COLO668 (cell line): Measurements from ENCODE around the gene OCA2.
"Not testable (repeated sequence)": the region's sequence is repeated elsewhere in the genome, so short reads cannot be mapped to it uniquely, and the experiment has no call there.

Experiments
- DNase-seq: peaks from one replicate; lab custom pipeline; 2025; ENCODE audit not compliant: unreplicated experiment; lab: John Stamatoyannopoulos, UW

OCA2 gene

DNA sequence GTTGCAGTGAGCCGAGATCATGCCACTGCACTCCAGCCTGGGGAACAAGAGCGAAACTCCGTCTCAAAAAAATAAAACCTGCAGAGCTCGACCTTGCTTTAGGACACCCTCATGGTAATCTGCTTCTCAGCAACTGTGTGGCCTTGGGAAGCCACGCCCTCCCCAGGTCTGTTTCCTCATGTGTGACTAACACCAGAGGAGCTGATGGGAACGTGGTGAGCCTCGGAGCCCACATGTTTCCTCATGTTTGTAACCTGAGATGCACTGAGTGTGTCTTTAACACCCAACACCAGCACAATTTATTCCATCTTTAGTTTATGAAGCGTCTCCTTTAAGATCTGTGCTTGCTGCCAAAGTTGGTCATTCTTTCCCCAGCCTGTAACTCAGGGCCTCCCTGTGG lies 142.8 kb downstream of the OCA2 start:
- DNase-seq: peak; percentile 10

DNA sequence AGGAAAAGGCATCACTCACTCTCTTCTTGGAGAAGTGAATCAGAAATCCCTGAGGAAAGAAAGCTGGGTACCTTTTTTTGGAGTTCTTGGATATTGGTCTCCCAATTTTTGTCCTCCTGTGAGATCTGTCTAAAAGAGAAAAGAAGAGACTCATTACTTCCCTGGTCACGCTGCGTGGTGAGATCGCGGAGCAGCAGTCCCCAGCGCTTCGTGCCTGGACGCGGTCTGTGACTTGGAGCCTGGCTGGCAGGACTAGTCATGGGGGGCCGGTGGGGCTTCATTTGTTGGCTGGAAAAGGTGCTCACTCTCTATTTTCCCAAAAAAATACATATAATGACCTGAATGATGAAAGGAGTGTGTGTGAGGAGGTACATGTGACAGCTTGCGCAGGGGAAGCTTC lies 144.0 kb downstream of the OCA2 start:
- no peak for DNase-seq

DNA sequence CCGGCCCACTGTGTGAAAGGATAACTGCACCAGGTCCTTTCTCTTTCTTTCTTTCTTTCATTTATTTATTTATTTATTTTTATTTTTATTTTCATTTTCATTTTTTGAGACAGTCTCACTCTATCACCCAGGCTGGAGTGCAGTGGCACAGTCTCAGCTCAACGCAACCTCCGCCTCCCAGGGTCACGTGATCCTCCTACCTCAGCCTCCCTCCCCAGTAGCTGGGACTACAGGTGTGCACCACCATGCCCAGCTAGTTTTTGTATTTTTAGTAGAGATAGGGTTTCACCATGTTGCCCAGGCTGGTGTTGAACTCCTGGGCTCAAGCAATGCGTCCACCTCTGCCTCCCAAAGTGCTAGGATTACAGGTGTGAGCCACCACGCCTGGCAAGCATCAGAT lies 146.5 kb downstream of the OCA2 start:
- DNase-seq: not testable (repeated sequence)

DNA sequence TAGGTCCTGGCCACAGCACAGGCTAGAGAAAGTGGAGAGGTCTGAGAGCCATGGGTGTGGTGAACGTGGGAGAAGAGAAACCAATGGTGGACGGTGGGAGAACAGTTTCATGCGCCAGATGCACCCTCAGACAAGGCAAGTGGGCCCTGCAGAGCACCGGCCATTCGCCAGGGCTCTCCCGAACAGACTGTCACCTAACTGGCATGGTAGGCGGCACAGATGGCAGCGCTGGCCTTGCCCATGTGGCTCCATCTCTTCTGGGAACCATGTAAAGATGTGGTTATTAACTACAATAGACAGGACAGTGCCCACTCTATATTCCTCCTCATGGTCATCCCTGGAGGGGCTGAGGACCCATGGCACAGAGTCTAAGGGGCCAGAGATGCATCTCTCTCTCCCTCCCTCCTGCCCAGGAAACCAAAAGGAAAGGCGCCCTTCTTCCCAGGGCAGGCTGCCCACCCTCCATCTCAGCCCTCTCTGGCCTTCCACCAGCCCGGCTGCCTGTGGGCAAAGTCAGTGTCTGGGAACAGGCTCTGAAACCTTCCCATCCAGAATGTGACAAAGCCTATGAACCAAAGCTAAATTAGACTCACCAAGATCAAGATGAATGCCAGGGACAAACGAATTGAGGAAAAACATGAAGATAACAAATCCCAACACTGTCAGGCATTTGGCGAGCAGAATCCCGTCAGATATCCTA lies 147.8 kb downstream of the OCA2 start:
- DNase-seq: no peak

DNA sequence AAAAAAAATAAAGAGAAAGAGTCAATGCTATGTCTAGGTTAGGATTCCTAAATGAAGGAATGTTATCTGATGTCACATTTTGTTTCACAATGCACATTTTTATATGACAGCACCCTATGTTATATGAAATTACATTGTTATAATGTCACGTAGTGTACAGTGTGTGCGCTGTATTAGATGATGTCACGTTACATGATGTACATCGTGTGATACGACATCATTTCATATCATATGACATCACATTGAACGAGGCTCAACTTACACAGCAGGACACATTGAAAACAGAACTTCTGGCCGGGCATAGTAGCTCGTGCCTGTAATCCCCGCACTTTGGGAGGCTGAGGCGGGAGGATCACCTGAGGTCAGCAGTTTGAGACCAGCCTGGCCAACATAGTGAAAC lies 150.0 kb downstream of the OCA2 start:
- no peak for DNase-seq

DNA sequence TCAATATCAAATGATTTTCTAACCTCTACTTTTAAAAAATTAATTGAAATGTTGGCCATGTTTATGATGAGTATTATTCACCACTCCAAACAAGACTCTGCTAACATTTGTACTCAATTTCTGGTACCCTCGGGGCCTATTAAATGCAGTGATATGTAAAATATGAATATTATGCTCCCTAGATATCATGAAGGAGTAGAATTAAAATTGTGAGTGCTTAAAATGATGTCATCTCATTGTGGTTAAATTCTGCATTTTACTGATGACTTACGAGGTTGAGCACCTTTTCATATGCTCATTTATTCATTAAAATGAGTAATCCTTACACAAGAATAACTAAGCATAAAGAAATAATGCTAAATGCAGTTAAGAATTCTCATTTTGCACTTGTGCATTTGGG lies 159.9 kb downstream of the OCA2 start:
- DNase-seq: no peak

DNA sequence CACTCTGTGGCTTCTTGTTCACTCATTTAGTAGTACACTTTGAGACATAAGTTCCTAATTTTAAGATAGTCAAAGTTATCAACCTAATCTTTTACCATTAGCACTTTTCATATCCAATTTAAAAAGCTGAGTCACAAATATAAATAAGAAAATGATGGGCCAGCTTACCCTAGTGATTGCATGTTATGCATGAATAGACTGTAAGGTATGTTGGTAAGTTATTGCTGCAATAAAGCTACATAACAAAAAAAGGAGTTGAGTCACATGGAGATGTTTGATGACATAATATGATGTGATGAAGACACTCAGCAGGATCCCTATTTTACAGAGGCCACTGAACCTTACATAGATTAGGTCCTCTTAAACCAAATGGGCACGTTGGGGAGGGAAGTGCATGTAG lies 161.3 kb downstream of the OCA2 start:
- DNase-seq: no peak

DNA sequence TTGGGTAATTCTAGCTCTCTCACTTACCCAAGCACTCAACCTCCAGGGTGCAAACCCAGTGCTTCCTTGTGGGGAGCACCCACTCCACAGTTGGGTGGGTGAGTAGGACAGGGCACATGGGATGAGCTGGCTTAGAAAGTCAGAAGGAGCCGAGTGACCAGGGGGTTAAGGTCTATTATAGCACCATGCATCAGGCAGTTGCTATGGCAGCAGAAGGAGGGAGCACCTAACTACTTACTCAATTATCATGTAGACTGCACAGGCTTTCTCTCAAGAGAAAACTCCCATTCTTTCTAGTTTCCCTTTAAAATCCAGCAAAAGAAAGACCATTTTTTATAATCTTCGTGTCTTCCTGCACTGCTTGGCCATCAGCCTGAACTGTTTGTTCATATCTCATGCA lies 163.0 kb downstream of the OCA2 start:
- no peak for DNase-seq

DNA sequence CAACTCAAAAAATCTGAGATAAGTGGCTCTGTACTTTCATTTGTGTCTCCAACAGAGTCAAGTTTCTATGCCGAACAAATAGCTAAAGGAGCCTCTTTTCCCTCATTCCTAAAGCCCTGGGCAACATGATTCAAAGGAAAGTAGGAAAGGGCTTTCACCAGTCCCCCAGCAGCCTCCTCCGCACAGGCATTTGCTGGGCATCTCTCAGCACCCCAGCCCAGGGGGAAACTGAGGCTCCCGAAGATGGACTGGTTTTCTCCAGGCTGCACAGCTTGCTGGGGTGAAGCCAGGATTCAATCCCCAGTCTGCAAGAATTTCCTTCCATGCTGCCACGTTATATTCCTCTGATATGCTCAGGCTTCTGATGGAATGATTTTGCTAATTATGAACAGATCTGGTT lies 163.8 kb downstream of the OCA2 start:
- no peak for DNase-seq

DNA sequence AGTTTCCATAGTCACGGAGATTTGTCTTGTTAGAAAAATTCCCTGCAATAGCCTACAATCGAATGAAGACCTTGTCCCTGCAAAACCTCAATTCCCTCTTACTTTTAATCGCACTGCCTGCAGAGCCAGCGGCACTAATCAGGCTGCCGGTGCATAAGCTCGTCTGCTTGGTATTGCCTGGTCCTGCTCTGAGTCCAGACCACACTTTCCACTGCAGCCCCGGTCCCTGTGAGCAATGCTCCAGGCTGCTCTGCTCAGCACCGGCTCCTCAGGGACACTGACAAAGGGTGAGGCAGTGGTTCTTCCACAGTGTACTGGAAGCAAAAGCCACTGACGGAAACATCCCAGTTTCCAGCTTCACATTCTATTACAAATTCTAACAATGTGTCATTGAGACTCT lies 164.3 kb downstream of the OCA2 start:
- DNase-seq: no peak

DNA sequence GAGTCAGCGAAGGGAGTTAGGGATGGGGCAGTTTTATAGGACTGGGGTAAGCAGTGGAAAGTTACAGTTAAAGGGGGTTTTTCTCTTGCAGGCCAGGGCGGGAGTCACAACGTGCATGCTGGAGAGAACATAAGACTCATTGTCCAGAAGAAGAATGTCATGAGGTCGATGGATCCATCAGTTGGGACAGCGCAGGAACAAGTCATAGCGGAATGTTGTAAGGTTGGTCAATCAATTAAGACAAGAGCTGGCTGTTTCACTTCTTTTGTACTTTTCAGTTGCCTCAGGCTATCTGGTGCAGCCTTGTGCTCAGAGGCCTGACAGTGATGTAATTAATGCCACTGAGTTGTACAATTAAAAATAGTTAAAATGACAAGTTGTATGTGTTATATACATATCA lies 165.6 kb downstream of the OCA2 start:
- DNase-seq: no peak

DNA sequence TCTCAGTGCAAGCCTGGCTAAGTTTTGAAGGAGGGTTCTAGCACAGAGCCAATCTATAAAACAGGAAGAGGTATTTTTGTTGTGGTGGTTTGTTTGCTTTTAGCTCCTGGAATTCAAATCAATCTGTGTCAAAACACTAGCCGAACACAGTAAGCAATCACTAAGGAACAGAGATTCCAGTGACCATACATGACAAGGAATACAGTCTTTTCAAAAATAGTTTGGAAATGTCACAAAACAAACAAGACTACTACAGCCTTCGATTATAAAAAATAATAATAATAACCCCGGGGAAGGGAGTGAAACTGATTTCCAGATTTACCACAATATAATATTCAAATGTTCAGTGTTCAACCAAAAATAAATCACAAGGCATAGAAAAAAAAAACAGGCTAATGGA lies 166.5 kb downstream of the OCA2 start:
- DNase-seq: no peak

DNA sequence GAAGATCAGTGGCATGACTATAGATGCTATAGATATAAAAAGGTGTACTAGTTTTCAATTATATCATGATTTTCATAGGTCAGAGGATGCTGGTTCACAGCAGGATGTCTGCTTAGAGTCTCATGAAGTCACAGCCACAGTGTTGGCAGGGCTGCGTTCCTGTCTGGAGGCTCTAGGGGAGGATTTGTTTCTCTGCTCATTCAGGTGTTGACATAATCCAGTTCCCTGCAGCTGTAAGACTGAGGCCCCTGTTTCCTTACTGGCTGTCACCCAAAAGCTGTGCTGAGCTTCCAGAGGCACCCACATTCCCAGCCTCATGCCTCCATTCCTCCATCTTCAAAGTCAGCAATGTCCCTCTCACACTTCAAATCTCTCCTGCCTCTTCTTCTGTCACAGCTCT lies 170.7 kb downstream of the OCA2 start:
- no peak for DNase-seq

DNA sequence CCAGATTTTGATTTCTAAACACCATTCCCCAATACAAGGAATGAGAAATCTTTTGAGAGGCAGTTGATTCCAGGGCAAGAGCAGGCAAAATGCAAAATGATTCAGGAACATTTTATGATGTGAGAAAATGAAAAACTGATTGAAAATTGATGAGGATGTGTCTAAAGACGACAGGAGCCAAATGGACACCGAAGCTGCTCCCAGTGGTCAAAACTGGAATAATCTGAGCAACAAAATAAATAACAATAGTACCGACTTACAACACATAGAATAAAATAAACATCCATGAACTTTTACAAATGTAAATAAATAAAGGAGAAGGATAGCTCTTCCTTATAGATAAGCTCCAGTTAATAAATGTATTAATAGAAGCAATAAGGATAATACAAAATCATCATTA lies 186.8 kb downstream of the OCA2 start:
- DNase-seq: no peak

DNA sequence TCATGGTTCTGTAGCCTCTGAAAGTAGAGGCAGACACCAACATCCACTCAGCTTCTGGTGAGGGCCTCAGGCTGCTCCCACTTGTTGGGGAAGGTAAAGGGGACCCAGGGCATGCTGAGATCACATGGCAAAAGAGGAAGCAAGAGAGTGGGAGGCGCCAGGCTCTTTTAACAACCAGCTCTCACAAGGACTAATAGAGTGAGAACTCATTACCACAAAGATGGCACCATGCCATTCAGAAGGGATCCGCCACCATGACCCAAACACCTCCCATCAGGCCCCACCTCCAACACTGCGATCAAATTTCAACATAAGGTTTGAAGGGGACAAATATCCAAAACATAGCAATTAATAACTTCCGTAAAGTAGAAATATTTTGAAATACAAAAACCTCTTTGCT lies 192.3 kb downstream of the OCA2 start:
- no peak for DNase-seq

DNA sequence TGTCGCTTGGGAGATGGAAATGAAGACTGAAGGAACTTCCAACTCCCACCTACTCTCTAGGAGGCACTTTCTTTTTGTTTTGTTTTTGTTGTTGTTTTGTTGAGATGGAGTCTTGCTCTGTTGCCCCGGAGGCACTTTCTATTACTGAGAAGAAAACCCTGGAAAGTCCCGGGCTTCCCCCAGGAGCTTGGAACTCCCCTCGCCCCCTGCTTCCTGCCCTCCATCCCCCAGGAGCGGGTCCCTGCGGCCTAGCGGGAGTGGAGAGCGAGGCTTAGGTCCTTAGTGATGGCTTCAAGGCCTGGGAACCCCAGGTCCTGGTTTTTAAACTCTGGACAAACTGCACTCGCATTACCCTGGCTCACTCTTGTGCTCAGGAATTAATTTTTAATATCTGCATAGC lies 195.7 kb downstream of the OCA2 start:
- no peak for DNase-seq

DNA sequence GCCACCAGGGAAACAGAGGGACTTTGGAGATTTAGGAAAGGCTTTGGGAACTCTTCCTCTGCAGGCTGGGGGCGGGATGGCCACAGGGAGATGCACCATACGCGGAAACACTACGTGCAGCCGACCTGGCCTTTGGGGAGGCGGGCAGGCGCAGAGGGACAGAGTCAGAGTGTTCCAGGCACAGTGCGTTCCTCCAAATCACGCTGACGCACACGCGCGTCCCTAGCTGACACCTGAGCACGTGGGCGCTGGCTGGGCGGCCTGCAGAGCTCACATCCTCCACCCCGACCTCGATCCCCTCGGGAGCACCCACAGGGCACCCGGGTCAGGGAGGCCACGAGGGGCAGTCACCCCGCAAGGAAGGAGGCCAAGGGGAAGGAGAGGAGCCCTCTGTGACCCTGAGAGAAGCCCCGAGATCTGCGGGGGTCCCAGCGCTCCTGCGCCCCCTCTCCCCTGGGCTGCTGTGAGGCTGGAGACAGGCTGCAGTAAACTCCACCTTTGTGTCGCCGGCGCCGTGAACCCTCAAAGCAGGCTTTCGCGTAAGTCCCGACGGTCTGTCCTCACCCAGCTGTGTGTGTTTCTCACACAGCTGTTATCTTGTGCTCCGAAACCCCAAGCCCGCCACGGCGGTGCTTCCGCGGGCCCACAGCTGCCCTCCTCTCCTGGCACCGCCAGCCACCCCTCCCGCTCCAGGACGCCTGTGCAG lies 196.3 kb downstream of the OCA2 start:
- DNase-seq: no peak

DNA sequence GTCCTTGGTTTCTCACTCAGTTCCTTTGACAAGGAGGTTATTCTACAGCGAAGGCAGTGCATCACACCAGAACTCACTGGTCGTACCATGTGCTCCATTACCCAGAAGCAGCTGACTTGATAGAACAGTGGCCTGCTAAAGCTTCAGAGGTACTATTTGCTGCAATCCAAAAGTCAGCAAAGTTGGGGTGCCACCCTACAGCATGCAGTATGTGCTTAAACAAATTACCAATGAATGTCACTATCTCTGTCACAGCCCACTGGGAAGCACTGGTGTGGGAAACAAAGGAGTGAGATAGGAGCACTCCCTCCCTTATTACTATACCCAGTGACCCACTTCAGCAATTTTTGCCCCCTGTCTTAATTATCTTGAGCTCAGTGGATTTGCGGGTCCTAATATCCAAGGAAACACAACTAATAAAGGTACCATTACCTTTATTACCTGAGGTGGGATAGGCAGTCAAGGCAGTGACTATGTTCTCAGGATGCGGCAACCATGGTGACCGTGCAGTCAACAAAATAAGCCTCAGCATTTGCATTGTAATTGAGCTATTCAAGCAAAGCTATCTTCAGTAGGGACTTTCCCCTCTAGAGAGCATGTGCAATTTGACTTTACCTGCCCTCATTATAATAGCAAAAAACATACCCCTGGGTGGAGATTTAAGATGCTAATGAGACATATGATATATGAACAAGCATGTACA lies 199.4 kb downstream of the OCA2 start:
- DNase-seq: no peak

DNA sequence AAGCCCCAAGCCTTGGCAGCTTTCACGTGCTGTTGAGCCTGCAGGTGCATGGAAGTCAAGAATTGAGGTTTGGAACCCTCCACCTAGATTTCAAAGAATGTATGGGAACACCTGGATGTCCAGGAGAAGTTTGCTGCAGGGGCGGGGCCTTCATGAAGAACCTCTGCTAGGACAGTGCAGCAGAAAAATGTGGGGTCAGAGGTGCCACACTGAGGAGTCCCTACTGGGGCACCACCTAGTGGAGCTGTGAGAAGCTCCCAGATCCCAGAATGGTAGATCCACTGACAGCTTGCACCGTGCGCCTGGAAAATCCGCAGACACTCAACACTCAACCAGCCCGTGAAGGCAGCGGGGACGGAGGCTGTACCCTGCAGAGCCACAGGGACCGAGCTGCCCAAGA lies 201.6 kb downstream of the OCA2 start:
- DNase-seq: no peak

DNA sequence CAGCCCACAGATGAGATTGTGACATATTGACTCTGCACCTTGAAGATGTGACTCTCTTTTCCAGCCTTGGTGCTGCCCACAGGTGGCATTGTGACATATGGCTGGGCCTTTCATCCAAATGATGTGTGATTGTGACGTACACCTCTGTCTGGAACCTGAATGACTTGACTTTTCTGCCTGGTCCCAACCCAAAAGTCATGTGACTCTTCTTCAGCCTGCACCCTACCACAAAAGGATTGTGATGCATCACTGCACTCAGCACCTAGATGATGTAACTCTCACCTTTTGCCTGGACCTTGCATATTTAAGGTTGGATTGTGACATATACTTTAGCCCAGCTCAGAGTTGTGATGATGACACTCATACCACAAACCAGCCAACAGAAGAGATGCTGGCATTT lies 204.5 kb downstream of the OCA2 start:
- DNase-seq: no peak

DNA sequence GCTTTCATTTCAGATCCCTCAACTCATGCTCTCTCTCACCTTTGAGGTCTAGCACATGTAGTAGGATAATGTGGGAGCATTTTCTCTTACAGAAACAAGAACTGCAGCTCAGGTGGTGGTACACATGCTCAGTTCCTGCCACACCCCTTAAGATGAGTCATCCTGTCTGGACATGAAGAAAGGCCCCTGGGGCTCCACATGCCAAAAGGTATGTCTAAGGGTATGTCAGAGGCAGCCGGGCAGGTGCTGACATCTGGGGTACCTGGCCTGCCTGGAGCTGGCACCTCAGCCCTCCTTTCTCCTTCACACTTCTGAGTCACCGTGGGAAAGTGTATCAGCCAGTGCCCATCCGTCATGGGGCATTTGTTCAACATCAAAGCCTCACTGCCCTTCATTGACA lies 209.9 kb downstream of the OCA2 start:
- no peak for DNase-seq

DNA sequence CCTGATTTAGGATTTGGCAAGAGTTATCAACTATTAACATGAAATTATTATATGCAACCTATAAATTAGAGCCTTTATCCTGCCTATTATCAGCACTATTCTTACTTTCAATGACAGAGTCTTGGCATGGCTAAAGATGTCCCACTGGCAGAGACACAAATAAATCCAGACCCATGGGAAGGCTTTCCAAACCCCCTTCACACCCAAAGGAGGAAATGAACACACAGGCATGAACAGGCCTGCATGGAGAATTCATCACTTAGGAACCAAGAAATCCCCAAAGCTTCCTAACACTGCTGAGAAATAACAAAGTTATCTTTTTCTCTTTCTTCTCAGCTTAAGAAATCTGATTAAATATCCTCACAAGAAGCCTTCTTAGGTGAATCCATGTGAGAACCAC lies 213.9 kb downstream of the OCA2 start:
- no peak for DNase-seq
